Activated naive CD8-positive, alpha-beta T cell (primary cell): ENCODE measurements around the gene CCDC116.
"Not testable (repeated sequence)": the region's sequence is repeated elsewhere in the genome, so short reads cannot be mapped to it uniquely, and the experiment has no call there.

ENCODE experiments used
- H3K27ac Mint-ChIP-seq: one replicate; pipeline ENCODE4 v1.8.0; 2021; ENCODE audit warnings: mixed read lengths
- H3K27me3 Mint-ChIP-seq: one replicate; pipeline ENCODE4 v1.8.0; 2021; ENCODE audit warnings: mixed read lengths
- H3K36me3 Mint-ChIP-seq: one replicate; pipeline ENCODE4 v1.8.0; 2021; ENCODE audit warnings: mixed read lengths
- H3K4me1 Mint-ChIP-seq: one replicate; pipeline ENCODE4 v1.8.0; 2021; ENCODE audit warnings: low read depth, mixed read lengths
- H3K4me3 Mint-ChIP-seq: one replicate; pipeline ENCODE4 v1.8.0; 2021; ENCODE audit warnings: mild to moderate bottlenecking, mixed read lengths
- H3K9me3 Mint-ChIP-seq: one replicate; pipeline ENCODE4 v1.8.0; 2021; ENCODE audit warnings: low read depth, mixed read lengths

Gene CCDC116

DNA sequence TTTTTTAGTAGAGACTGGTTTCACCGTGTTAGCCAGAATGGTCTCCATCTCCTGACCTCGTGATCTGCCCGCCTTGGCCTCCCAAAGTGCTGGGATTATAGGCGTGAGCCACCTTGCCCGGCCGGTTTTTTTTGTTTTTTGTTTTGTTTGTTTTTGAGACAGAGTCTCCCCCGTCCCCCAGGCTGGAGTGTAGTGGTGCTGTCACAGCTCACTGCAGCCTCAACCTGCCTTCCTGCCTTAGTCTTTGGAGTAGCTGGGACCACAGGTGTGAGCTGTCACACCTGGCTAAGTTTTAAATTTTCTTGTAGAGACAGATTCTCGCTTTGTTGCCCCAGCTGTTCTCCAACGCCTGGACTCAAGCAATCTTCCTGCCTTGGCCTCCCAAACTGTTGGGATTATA, 36.5 kb downstream of the CCDC116 start:
- H3K4me1 Mint-ChIP-seq = peaks cover 29% of the 10 kb centered on the region
- H3K36me3 Mint-ChIP-seq = peaks cover 2% of the 10 kb centered on the region
- no peaks in the 10 kb centered on the region for H3K9me3 Mint-ChIP-seq
- peak overlapping the region; percentile 30 for H3K4me3 Mint-ChIP-seq
- H3K27ac Mint-ChIP-seq = no peak overlapping the region
- H3K27me3 Mint-ChIP-seq = no peaks in the 10 kb centered on the region

DNA sequence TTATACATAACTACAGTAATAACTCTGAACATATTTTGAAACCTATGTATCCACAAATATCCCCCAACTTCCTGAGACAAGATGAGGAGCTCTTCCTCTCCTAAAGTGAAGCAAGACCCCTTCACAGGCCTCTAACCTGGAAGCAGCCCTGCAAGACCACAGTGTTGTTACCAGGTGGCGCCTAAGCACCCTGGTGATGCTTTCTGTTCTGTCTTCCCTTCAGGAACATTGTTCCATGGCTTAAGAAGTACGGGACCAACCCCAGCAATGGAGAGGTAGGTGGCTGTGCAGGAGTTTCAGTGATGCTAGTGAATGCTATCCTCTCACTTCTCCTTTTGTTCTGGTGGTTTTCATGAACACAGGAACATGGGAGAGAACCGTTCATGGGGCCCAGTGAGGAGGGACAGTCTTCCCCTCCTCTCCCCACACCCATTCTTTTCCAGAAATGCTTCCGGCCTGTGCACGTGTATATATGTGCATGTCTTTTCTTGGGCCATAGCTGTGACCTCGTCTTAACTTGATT, 39.6 kb downstream of the CCDC116 start:
- no peaks in the 10 kb centered on the region for H3K27me3 Mint-ChIP-seq
- H3K27ac Mint-ChIP-seq = no peak overlapping the region
- H3K4me3 Mint-ChIP-seq = no peak overlapping the region
- peaks cover 16% of the 10 kb centered on the region for H3K4me1 Mint-ChIP-seq
- no peaks in the 10 kb centered on the region for H3K9me3 Mint-ChIP-seq
- peaks cover 2% of the 10 kb centered on the region for H3K36me3 Mint-ChIP-seq

- Mint-ChIP-seq H3K27me3 (no peaks in the 10 kb centered on the region), H3K36me3 (peaks cover 2% of the 10 kb centered on the region), H3K27ac (no peak overlapping the region), H3K4me3 (no peak overlapping the region), H3K4me1 (peaks cover 9% of the 10 kb centered on the region), H3K9me3 (no peaks in the 10 kb centered on the region)
These were observed 41.2 kb downstream of the CCDC116 start for GRCh38 chr22:21673534-21674321.

DNA sequence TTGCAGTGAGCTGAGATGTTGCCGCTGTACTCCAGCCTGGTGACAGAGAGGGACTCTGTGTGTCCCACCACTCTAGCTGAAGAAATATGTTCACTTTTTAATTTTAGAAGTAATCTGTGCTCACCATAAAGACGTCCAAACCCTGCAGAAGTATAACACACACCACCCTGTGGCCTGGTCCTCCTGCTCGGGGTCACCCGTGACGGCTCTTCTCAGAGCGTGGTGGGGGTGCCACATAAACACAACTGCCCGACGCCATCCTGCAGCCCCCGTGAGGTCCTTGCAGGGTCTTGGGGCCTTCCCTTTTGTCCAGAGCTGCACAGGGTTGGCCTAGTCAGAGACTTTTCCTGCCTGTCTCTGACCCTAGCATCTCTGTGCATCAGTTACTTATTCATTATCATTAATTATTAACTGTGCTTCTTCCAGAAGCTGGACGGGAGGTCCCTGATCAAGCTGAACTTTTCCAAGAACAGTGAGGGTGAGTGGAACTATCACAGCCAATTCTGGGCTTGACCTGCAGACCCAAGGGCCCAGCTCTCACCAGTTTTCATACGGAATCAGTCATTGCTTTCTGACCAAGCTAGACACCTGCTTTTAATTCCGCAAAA, 42.2 kb downstream of the CCDC116 start:
- Mint-ChIP-seq H3K27ac (no peak overlapping the region), H3K9me3 (no peaks in the 10 kb centered on the region), H3K36me3 (peaks cover 2% of the 10 kb centered on the region), H3K27me3 (no peaks in the 10 kb centered on the region), H3K4me3 (no peak overlapping the region), H3K4me1 (peaks cover 4% of the 10 kb centered on the region)

DNA sequence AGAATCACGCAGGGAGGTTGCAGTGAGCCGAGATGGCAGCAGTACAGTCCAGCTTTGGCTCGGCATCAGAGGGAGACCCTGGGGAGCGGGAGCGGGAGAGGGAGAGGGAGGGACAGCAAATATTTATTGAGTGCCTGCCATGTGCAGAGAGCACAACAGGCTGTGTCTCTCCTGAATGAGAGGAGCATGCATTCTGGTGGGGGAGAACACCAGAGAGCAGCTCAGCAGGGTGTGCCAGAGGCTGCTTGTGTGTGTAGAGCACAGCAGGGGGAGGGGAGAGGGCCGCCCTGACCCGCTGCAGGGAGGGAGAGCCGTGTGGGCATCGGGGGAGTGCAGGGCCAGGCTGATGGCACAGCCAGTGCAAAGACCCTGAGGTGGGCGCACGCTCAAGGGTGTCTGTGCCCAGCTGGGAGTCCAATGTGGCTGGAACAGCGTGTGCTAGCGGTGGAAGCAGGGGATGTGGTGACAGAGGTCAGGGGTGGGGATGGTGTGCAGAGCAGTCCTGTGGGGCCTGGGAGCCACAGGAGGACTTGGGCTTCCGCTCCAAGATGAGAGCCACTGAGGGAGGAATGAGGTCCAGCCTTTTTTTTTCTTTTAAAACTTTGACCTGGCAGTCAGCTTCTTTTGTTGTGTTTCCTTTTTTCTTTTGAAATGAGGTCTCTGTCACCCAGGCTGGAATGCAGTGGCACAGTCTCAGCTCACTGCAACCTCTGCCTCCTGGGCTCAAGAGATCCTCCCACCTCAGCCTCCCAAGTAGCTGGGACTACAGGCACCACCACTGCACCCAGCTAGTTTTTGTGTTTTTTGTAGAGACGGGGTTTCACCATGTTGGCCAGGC, 45.3 kb downstream of the CCDC116 start:
- Mint-ChIP-seq H3K27me3 (no peaks in the 10 kb centered on the region), H3K4me1 (no peaks in the 10 kb centered on the region), H3K9me3 (no peaks in the 10 kb centered on the region), H3K4me3 (no peak overlapping the region), H3K27ac (no peak overlapping the region), H3K36me3 (no peaks in the 10 kb centered on the region)

DNA sequence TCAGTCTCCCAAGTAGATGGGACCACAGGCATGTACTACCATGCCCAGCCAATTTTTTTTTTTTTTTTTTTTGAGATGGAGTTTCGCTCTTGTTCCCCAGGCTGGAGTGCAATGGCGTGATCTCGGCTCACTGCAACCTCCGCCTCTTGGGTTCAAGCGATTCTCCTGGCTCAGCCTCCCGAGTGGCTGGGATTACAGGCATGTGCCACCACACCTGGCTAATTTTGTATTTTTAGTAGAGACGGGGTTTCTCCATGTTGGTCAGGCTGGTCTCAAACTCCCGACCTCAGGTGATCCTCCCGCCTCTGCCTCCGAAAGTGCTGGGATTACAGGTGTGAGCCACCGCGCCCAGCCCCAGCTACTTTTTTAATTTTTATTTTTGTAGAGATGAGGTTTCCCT, 46.3 kb downstream of the CCDC116 start:
- not testable (repeated sequence) for H3K27me3 Mint-ChIP-seq, H3K27ac Mint-ChIP-seq, H3K4me3 Mint-ChIP-seq, H3K4me1 Mint-ChIP-seq, H3K36me3 Mint-ChIP-seq, H3K9me3 Mint-ChIP-seq

GRCh38 chr22:21679383-21679782, 46.8 kb downstream of the CCDC116 start:
- H3K9me3 Mint-ChIP-seq = no peaks in the 10 kb centered on the region
- no peaks in the 10 kb centered on the region for H3K4me1 Mint-ChIP-seq
- no peak overlapping the region for H3K27ac Mint-ChIP-seq
- H3K4me3 Mint-ChIP-seq = no peak overlapping the region
- no peaks in the 10 kb centered on the region for H3K27me3 Mint-ChIP-seq
- H3K36me3 Mint-ChIP-seq = no peaks in the 10 kb centered on the region

DNA sequence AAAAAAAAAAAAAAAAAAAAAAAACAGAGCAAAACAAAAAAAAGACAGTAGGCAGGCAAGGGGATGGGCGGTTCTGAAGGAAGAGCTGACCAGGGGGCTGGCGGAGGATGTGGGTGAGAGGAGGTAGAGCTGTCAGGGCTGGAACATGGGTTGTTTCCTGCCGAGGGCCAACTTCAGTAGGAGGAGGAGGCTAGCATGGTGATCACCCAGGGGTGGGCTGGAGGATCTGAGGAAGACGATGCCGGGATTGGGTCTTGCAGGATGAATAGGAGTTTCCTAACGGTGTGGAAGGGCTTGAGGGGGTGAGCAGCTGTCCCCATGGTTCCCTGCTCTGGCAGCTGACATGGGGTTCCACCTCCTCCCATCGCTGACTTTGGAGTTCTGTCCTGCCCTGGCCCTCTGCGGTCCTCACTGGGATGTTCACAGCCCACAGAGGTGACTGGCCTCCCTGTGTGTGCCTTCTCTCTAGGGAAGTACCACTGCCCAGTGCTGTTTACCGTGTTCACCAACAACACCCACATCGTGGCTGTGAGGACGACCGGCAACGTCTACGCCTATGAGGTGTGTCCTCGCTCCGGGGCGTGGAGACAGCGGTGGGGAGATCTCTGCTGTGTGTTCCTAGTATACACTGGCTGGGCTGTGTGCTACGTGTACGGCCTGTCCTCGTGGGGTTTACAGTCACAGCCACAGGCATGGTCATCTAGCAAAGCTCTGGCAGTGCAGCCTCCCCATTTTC, 48.4 kb downstream of the CCDC116 start:
- no peaks in the 10 kb centered on the region for H3K36me3 Mint-ChIP-seq
- H3K9me3 Mint-ChIP-seq = no peaks in the 10 kb centered on the region
- H3K4me1 Mint-ChIP-seq = no peaks in the 10 kb centered on the region
- H3K4me3 Mint-ChIP-seq = no peak overlapping the region
- no peaks in the 10 kb centered on the region for H3K27me3 Mint-ChIP-seq
- H3K27ac Mint-ChIP-seq = no peak overlapping the region

DNA sequence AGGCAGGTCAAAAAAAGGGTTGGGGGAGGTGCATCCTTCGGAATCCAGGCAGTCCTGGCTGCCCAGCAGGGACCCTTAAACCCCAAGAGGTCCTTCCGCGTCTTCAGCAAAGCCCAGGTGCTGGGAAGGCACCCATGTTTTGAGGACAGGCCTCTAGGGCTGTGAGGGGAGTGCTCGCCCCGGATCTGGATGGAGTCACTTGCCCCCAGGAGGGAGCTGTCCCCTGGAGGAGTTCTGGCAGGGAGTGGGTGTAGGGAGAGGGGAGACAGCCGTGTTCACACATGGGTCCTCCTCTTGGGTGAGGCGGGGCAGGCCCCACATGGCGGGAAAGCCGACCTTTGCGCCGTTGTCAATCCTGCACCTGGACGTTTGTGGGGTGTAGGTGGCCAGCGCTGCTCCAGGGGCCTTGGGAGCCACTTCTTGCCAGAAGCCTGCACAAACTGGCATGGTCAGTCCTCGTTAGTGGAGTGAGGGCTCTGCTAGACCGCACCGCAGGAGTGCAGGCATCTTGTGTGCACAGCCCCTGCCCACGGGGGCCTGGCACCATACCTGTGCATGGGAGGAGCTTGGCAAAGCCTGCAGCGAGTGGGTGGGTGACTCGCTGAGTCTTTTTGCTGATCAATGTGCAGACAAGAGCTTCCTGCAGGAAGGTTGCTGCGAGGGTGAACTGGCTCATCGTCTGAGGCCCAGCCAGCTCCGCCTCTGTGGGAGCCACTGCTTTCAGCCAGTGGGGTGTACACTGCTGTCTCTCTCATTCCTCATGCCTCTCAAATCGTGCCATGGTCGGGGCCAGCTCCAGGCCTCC, 49.2 kb downstream of the CCDC116 start:
- H3K27ac Mint-ChIP-seq = no peak overlapping the region

DNA sequence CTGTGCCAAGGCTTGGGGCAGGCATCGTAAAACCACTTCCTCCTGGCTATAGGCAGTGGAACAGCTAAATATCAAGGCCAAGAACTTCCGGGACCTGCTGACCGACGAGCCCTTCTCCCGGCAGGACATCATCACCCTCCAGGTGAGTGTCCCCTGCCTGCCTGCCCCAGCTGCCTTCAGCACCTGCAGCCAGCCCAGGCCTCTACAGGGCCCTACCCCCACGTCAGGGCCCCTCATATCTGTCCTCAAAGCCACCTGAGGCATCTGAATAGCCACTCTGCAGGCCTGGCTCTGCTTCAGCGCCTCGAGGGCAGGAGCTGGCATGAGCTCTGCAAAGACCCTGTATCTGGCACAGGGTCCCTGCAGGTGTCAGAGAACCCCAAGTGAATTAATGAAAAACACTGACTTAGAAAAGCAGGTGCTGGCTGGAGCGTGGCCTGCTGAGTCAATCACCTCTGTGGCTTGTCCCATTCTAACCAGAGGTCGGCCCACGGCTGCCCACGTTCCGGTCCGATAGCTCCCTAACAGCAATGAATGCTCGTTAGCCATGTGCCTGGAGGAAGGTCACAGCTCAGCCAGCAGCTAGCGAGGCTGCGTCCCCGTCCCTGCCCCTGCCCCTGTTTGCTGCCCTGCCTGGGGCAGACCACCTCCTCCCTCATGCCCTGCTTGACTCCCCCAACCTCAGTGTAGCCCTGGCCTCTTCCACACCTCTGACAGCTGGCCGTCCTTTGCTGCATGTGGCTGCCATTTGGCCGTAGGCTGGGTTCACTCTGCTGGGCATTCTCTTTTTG, 50.0 kb downstream of the CCDC116 start:
- H3K9me3 Mint-ChIP-seq = no peaks in the 10 kb centered on the region
- no peak overlapping the region for H3K27ac Mint-ChIP-seq
- H3K36me3 Mint-ChIP-seq = no peaks in the 10 kb centered on the region
- no peaks in the 10 kb centered on the region for H3K27me3 Mint-ChIP-seq
- H3K4me1 Mint-ChIP-seq = no peaks in the 10 kb centered on the region
- H3K4me3 Mint-ChIP-seq = no peak overlapping the region

More for the DNA sequence above, 49.2 kb downstream of the CCDC116 start:
- Mint-ChIP-seq H3K9me3 (no peaks in the 10 kb centered on the region), H3K27me3 (no peaks in the 10 kb centered on the region), H3K4me3 (no peak overlapping the region), H3K36me3 (no peaks in the 10 kb centered on the region), H3K4me1 (no peaks in the 10 kb centered on the region)

- Mint-ChIP-seq H3K27ac (no peak overlapping the region), H3K4me1 (no peaks in the 10 kb centered on the region), H3K4me3 (no peak overlapping the region), H3K36me3 (no peaks in the 10 kb centered on the region), H3K27me3 (no peaks in the 10 kb centered on the region), H3K9me3 (no peaks in the 10 kb centered on the region)
These were observed 50.8 kb downstream of the CCDC116 start for GRCh38 chr22:21683401-21683811.

DNA sequence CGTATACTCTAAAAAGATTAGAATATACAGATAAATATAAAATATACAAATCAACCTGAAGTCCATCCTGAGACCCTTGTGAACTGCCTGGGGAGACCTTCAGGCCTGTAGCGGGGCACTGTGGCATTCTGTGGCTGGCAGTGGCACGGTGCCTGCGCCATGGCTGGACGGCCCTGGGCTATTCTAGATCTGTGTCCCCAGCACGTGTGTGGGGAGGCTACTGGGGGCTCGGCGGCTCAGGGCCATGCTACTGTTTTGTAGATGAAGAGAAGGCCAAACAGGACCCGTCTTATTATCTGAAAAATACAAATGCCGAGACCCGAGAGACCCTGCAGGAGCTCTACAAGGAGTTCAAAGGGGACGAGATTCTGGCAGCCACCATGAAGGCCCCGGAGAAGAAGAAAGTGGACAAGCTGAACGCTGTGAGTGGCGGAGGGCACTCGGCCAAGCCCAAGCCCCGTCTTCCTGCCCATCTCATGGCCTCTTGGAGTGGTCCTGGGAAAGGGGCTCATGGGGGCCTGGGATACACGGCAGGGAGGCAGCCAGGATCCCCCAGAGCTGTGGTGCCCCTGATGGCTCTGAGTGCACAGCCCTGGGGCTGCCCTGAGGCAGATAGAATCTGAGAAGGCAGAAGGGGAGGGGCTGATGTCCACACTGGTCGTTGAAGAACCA, 52.1 kb downstream of the CCDC116 start:
- Mint-ChIP-seq H3K9me3 (no peaks in the 10 kb centered on the region), H3K27ac (no peak overlapping the region), H3K27me3 (no peaks in the 10 kb centered on the region), H3K4me1 (no peaks in the 10 kb centered on the region), H3K36me3 (no peaks in the 10 kb centered on the region), H3K4me3 (no peak overlapping the region)

- H3K27ac Mint-ChIP-seq = no peak overlapping the region
- peaks cover under 1% of the 10 kb centered on the region for H3K4me1 Mint-ChIP-seq
- no peaks in the 10 kb centered on the region for H3K27me3 Mint-ChIP-seq
- H3K9me3 Mint-ChIP-seq = no peaks in the 10 kb centered on the region
- no peaks in the 10 kb centered on the region for H3K36me3 Mint-ChIP-seq
- no peak overlapping the region for H3K4me3 Mint-ChIP-seq
These were observed 52.6 kb downstream of the CCDC116 start for GRCh38 chr22:21685164-21685513.
